Mesenchymal stem cell (in vitro differentiated cells and primary cell): Measurements from ENCODE around the gene TRDN.
"Not testable (repeated sequence)": the region's sequence is repeated elsewhere in the genome, so short reads cannot be mapped to it uniquely, and the experiment has no call there.

Experiments
- DNase-seq: peaks from one replicate; pipeline ENCODE4 v3.0.0-alpha.2; 2013
- H2AFZ ChIP-seq: one replicate; pipeline ENCODE4 v1.6.1; 2013; ENCODE audit warnings: low read depth, mild to moderate bottlenecking, control low read depth, inconsistent platforms, low read length, moderate library complexity
- H2AK5ac ChIP-seq: 2 replicates; pipeline ENCODE4 v1.6.1; 2013; ENCODE audit warnings: low read length, moderate library complexity, mild to moderate bottlenecking, inconsistent platforms; ENCODE audit not compliant: severe bottlenecking
- H2BK120ac ChIP-seq: one replicate; pipeline ENCODE4 v1.6.1; 2013; ENCODE audit warnings: low read depth, mild to moderate bottlenecking, inconsistent platforms, low read length, moderate library complexity
- H2BK12ac ChIP-seq, 2 experiments: one replicate each; pipeline ENCODE4 v1.6.1; 2013; ENCODE audit warnings: inconsistent platforms in 2 of 2, low read length in 2 of 2, mild to moderate bottlenecking in 2 of 2, moderate library complexity in 2 of 2, control low read depth in 1 of 2
- H2BK15ac ChIP-seq: one replicate; pipeline ENCODE4 v1.6.1; 2013; ENCODE audit warnings: mild to moderate bottlenecking, low read depth, inconsistent platforms; ENCODE audit not compliant: poor library complexity, severe bottlenecking
- H2BK5ac ChIP-seq: 2 replicates; pipeline ENCODE4 v1.6.1; 2013; ENCODE audit warnings: low read depth, mild to moderate bottlenecking, low read length, control low read depth, inconsistent platforms; ENCODE audit not compliant: poor library complexity, severe bottlenecking
- H3K14ac ChIP-seq, 2 experiments: one replicate each; pipeline ENCODE4 v1.6.1; 2013; ENCODE audit warnings: inconsistent platforms in 2 of 2, low read length in 2 of 2, control low read depth in 1 of 2, mild to moderate bottlenecking in 1 of 2, moderate library complexity in 1 of 2
- H3K18ac ChIP-seq, 2 experiments: one replicate each; pipeline ENCODE4 v1.6.1; 2013; ENCODE audit warnings: inconsistent platforms in 2 of 2, low read length in 2 of 2, control low read depth in 1 of 2, low read depth in 1 of 2, mild to moderate bottlenecking in 1 of 2
- H3K23ac ChIP-seq, 2 experiments: one replicate each; pipeline ENCODE4 v1.6.1; 2013; ENCODE audit warnings: inconsistent platforms in 2 of 2, low read length in 2 of 2, mild to moderate bottlenecking in 2 of 2, moderate library complexity in 2 of 2, control low read depth in 1 of 2
- H3K27ac ChIP-seq: 2 replicates; pipeline ENCODE4 v1.5.1; 2013; ENCODE audit warnings: mild to moderate bottlenecking, moderate library complexity, low read length, control low read depth, inconsistent platforms; ENCODE audit not compliant: poor library complexity, severe bottlenecking
- H3K27me3 ChIP-seq, 2 experiments: 2 replicates each; pipeline versions ENCODE4 v1.6.1 to v1.7.0; 2013; ENCODE audit warnings: low read length in 2 of 2, mild to moderate bottlenecking in 2 of 2, moderate library complexity in 2 of 2, control low read depth in 1 of 2, inconsistent platforms in 1 of 2; ENCODE audit not compliant: control insufficient read depth in 1 of 2, insufficient read depth in 1 of 2
- H3K36me3 ChIP-seq, 2 experiments: 2 replicates each; pipeline versions ENCODE4 v1.6.1 to v1.7.0; 2013; ENCODE audit warnings: low read length in 2 of 2, control low read depth in 1 of 2, inconsistent platforms in 1 of 2, low read depth in 1 of 2, mild to moderate bottlenecking in 1 of 2; ENCODE audit not compliant: insufficient read depth in 2 of 2, control insufficient read depth in 1 of 2
- H3K4ac ChIP-seq, 2 experiments: one replicate each; pipeline ENCODE4 v1.6.1; 2013; ENCODE audit warnings: inconsistent platforms in 2 of 2, low read length in 2 of 2, mild to moderate bottlenecking in 2 of 2, moderate library complexity in 2 of 2, control low read depth in 1 of 2, low read depth in 1 of 2
- H3K4me1 ChIP-seq: 2 replicates; pipeline ENCODE4 v1.6.1; 2013; ENCODE audit warnings: low read depth, low read length, control low read depth; ENCODE audit not compliant: control insufficient read depth, insufficient read depth
- H3K4me2 ChIP-seq: 2 replicates; pipeline ENCODE4 v1.6.1; 2013; ENCODE audit warnings: low read length, mild to moderate bottlenecking, inconsistent platforms; ENCODE audit not compliant: poor library complexity, severe bottlenecking
- H3K4me3 ChIP-seq, 2 experiments: 2 replicates each; pipeline versions ENCODE4 v1.5.1 to v1.7.0; 2013; ENCODE audit warnings: low read length in 2 of 2, mild to moderate bottlenecking in 2 of 2, control low read depth in 1 of 2, low read depth in 1 of 2; ENCODE audit not compliant: insufficient read depth in 1 of 2
- H3K79me1 ChIP-seq: replicated peaks from 2 replicates; pipeline ENCODE4 v1.6.1; 2013; ENCODE audit warnings: mild to moderate bottlenecking, control low read depth, low read length, inconsistent platforms; ENCODE audit not compliant: poor library complexity, severe bottlenecking
- H3K9ac ChIP-seq: 2 replicates; pipeline ENCODE4 v1.7.0; 2013; ENCODE audit warnings: mild to moderate bottlenecking, low read length, moderate library complexity
- H3K9me3 ChIP-seq: 2 replicates; pipeline ENCODE4 v1.7.0; 2013; ENCODE audit warnings: mild to moderate bottlenecking, low read length; ENCODE audit not compliant: control insufficient read depth
- H4K8ac ChIP-seq: one replicate; pipeline ENCODE4 v1.6.1; 2013; ENCODE audit warnings: inconsistent platforms, mild to moderate bottlenecking, low read length, moderate library complexity
- H4K91ac ChIP-seq: one replicate; pipeline ENCODE4 v1.6.1; 2013; ENCODE audit warnings: mild to moderate bottlenecking, low read length, inconsistent platforms
- WGBS: methylation state at CpG from one replicate; pipeline ENCODE4 v1.1.7; 2013; ENCODE audit warnings: mixed read lengths; 5-methylcytosine and 5-hydroxymethylcytosine counted together

TRDN gene

GRCh38 chr6:123323452-123324329 is 313.1 kb downstream of the TRDN start:
- no peak overlapping the region for H3K4ac ChIP-seq
- DNase-seq, result peak; percentile 49
- no peaks in the 10 kb centered on the region for H3K27me3 ChIP-seq
- H2AK5ac ChIP-seq, result no peak overlapping the region
- no peak overlapping the region for H3K14ac ChIP-seq
- no peak overlapping the region for H4K8ac ChIP-seq
- no peak overlapping the region for H3K4me2 ChIP-seq
- no peaks in the 10 kb centered on the region for H3K4me1 ChIP-seq
- H2BK15ac ChIP-seq, result no peak overlapping the region
- no peak overlapping the region for H3K23ac ChIP-seq
- H3K9me3 ChIP-seq, result no peaks in the 10 kb centered on the region
- no peak overlapping the region for H2AFZ ChIP-seq
- H3K4me3 ChIP-seq, result no peak overlapping the region
- WGBS, result 92% methylated on average over 2 of the region's 3 CpGs
- no peak overlapping the region for H3K18ac ChIP-seq
- H3K9ac ChIP-seq, result no peak overlapping the region
- no peaks in the 10 kb centered on the region for H3K36me3 ChIP-seq
- H2BK12ac ChIP-seq, result no peak overlapping the region
- H4K91ac ChIP-seq, result no peak overlapping the region
- no peak overlapping the region for H2BK5ac ChIP-seq
- H3K79me1 ChIP-seq, result no peaks in the 10 kb centered on the region
- H2BK120ac ChIP-seq, result no peak overlapping the region
- H3K27ac ChIP-seq, result no peak overlapping the region

GRCh38 chr6:123321020-123321419 is 315.7 kb downstream of the TRDN start:
- Histone ChIP-seq H3K14ac (no peak overlapping the region), H3K27me3 (no peaks in the 10 kb centered on the region), H2BK120ac (no peak overlapping the region), H2BK5ac (no peak overlapping the region), H3K4ac (no peak overlapping the region), H3K18ac (no peak overlapping the region), H3K27ac (no peak overlapping the region), H2AK5ac (no peak overlapping the region), H3K23ac (no peak overlapping the region), H2AFZ (no peak overlapping the region), H3K4me1 (no peaks in the 10 kb centered on the region), H3K9ac (no peak overlapping the region), H2BK15ac (no peak overlapping the region), H3K4me2 (no peak overlapping the region), H4K8ac (no peak overlapping the region), H3K36me3 (no peaks in the 10 kb centered on the region), H3K79me1 (no peaks in the 10 kb centered on the region), H3K4me3 (no peak overlapping the region), H2BK12ac (no peak overlapping the region), H4K91ac (no peak overlapping the region), H3K9me3 (no peaks in the 10 kb centered on the region)
- DNase-seq, result no peak
- 70% methylated on average over 5 of the region's 7 CpGs for WGBS

GRCh38 chr6:123316733-123317323 is 319.9 kb downstream of the TRDN start:
- no peak overlapping the region for H2AK5ac ChIP-seq
- no peak overlapping the region for H3K9ac ChIP-seq
- WGBS, result 0% methylated on average over 1 of the region's 2 CpGs
- no peak overlapping the region for H2AFZ ChIP-seq
- no peak overlapping the region for H3K23ac ChIP-seq
- no peak overlapping the region for H4K91ac ChIP-seq
- H3K4ac ChIP-seq, result no peak overlapping the region
- H3K14ac ChIP-seq, result no peak overlapping the region
- no peak overlapping the region for H3K4me3 ChIP-seq
- H2BK12ac ChIP-seq, result no peak overlapping the region
- H3K36me3 ChIP-seq, result no peaks in the 10 kb centered on the region
- no peaks in the 10 kb centered on the region for H3K9me3 ChIP-seq
- H3K27ac ChIP-seq, result no peak overlapping the region
- peak; percentile 12 for DNase-seq
- no peak overlapping the region for H3K18ac ChIP-seq
- H2BK5ac ChIP-seq, result no peak overlapping the region
- H3K79me1 ChIP-seq, result no peaks in the 10 kb centered on the region
- no peaks in the 10 kb centered on the region for H3K27me3 ChIP-seq
- H2BK120ac ChIP-seq, result no peak overlapping the region
- no peak overlapping the region for H4K8ac ChIP-seq
- no peak overlapping the region for H3K4me2 ChIP-seq
- no peak overlapping the region for H2BK15ac ChIP-seq
- no peaks in the 10 kb centered on the region for H3K4me1 ChIP-seq

- not testable (repeated sequence) for H3K23ac ChIP-seq, H4K91ac ChIP-seq, H2BK5ac ChIP-seq, H3K27me3 ChIP-seq, H3K9me3 ChIP-seq, H3K27ac ChIP-seq, H2AK5ac ChIP-seq, H3K36me3 ChIP-seq, H3K4me1 ChIP-seq, DNase-seq, H3K14ac ChIP-seq, H2BK120ac ChIP-seq, H4K8ac ChIP-seq, H3K4ac ChIP-seq, H3K18ac ChIP-seq, H2BK15ac ChIP-seq, H2AFZ ChIP-seq, H3K79me1 ChIP-seq, H3K4me3 ChIP-seq, H3K4me2 ChIP-seq, H2BK12ac ChIP-seq, H3K9ac ChIP-seq
- 100% methylated on average over 2 of the region's 2 CpGs for WGBS
Measured at GRCh38 chr6:123314459-123314858, 322.3 kb downstream of the TRDN start.
